Measurements from ENCODE around the gene TM4SF20. TPM values are rescaled to one million over a fixed set of nuclear protein-coding genes. Genes with fewer than 3 reads are reported as not detected.

TM4SF20 gene
- total RNA-seq, 4 donors from 2014 or later, result not detected

GRCh38 chr2:227406177-227407031 is 27.3 kb upstream of the TM4SF20 start:
- H3K27ac ChIP-seq, result peak overlapping the region in 3 of 4 donors; percentile 61 to 79 (median 73)
- ATAC-seq, result peak; percentile 81
- H3K4me3 ChIP-seq, result no peak overlapping the region
- peaks cover 0 to 19% (median 5%) of the 10 kb centered on the region in 3 donors for H3K4me1 ChIP-seq
- TF ChIP-seq POLR2A (IDR thresholded peaks at IDR 0.05) (no peak), EP300 (IDR thresholded peaks at IDR 0.05) (no peak), POLR2AphosphoS5 (IDR thresholded peaks at IDR 0.05) (peak; percentile 76), CTCF (IDR thresholded peaks at IDR 0.05) (peak; percentile 36 to 76 (median 56))
- no peaks in the 10 kb centered on the region for H3K36me3 ChIP-seq
- WGBS, 2 donors (ENCODE audit: low coverage in 1 of 2), result 0 to 4% methylated on average over 2 to 7 of the region's 7 CpGs
- no peaks in the 10 kb centered on the region for H3K27me3 ChIP-seq
- H3K9me3 ChIP-seq, result no peaks in the 10 kb centered on the region

GRCh38 chr2:227404585-227405271 is 25.6 kb upstream of the TM4SF20 start:
- H3K36me3 ChIP-seq, result no peaks in the 10 kb centered on the region
- 74 to 77% methylated on average over 3 to 4 of the region's 4 CpGs for WGBS, 2 donors (ENCODE audit: low coverage in 1 of 2)
- H3K4me1 ChIP-seq, result peaks cover 0 to 19% (median 5%) of the 10 kb centered on the region in 3 donors
- H3K27ac ChIP-seq, result no peak overlapping the region
- no peaks in the 10 kb centered on the region for H3K27me3 ChIP-seq
- no peaks in the 10 kb centered on the region for H3K9me3 ChIP-seq
- no peak for TF ChIP-seq POLR2AphosphoS5 (IDR thresholded peaks at IDR 0.05)
- no peak for TF ChIP-seq CTCF (IDR thresholded peaks at IDR 0.05)
- no peak for TF ChIP-seq EP300 (IDR thresholded peaks at IDR 0.05)
- TF ChIP-seq POLR2A (IDR thresholded peaks at IDR 0.05), result no peak
- no peak for ATAC-seq
- no peak overlapping the region for H3K4me3 ChIP-seq

- ATAC-seq, result no peak
- Histone ChIP-seq H3K27me3 (no peaks in the 10 kb centered on the region), H3K4me3 (no peak overlapping the region), H3K27ac (no peak overlapping the region), H3K4me1 (peaks cover 0 to 19% (median 5%) of the 10 kb centered on the region in 3 donors), H3K9me3 (no peaks in the 10 kb centered on the region), H3K36me3 (no peaks in the 10 kb centered on the region)
- TF ChIP-seq POLR2AphosphoS5 (IDR thresholded peaks at IDR 0.05), result no peak
- 50% methylated on average over 4 of the region's 4 CpGs; no CpG with 5 or more reads in 1 of the 2 donors for WGBS, 2 donors (ENCODE audit: low coverage in 1 of 2)
These were observed 23.9 kb upstream of the TM4SF20 start for GRCh38 chr2:227402959-227403358.

GRCh38 chr2:227402321-227402720 is 23.2 kb upstream of the TM4SF20 start:
- no peaks in the 10 kb centered on the region for H3K9me3 ChIP-seq

GRCh38 chr2:227401550-227401949 is 22.4 kb upstream of the TM4SF20 start:
- H3K4me3 ChIP-seq, result no peak overlapping the region
- no peaks in the 10 kb centered on the region for H3K9me3 ChIP-seq
- WGBS, 2 donors (ENCODE audit: low coverage in 1 of 2), result 32 to 93% methylated on average over 2 of the region's 2 CpGs
- TF ChIP-seq POLR2AphosphoS5 (IDR thresholded peaks at IDR 0.05) (no peak), EP300 (IDR thresholded peaks at IDR 0.05) (no peak), POLR2A (IDR thresholded peaks at IDR 0.05) (no peak)
- no peaks in the 10 kb centered on the region for H3K27me3 ChIP-seq
- no peaks in the 10 kb centered on the region for H3K36me3 ChIP-seq
- H3K27ac ChIP-seq, result no peak overlapping the region
- no peak for ATAC-seq
- H3K4me1 ChIP-seq, result peaks cover 0 to 11% (median 4%) of the 10 kb centered on the region in 3 donors

More at GRCh38 chr2:227402321-227402720, 23.2 kb upstream of the TM4SF20 start:
- TF ChIP-seq EP300 (IDR thresholded peaks at IDR 0.05), result no peak
- TF ChIP-seq POLR2AphosphoS5 (IDR thresholded peaks at IDR 0.05), result no peak
- Histone ChIP-seq H3K36me3 (no peaks in the 10 kb centered on the region), H3K27me3 (no peaks in the 10 kb centered on the region), H3K27ac (no peak overlapping the region), H3K4me1 (peaks cover 0 to 19% (median 5%) of the 10 kb centered on the region in 3 donors), H3K4me3 (no peak overlapping the region)
- no peak for ATAC-seq
